Measurements from ENCODE around the gene B4GALT6. TPM values are rescaled to one million over a fixed set of nuclear protein-coding genes. Genes with fewer than 3 reads are reported as not detected.
A peak's percentile ranks its signal among the peaks of the same experiment; 100 is the strongest.

Gene B4GALT6
- total RNA-seq, 1 experiment from 2014 or later = 22.4 TPM

DNA sequence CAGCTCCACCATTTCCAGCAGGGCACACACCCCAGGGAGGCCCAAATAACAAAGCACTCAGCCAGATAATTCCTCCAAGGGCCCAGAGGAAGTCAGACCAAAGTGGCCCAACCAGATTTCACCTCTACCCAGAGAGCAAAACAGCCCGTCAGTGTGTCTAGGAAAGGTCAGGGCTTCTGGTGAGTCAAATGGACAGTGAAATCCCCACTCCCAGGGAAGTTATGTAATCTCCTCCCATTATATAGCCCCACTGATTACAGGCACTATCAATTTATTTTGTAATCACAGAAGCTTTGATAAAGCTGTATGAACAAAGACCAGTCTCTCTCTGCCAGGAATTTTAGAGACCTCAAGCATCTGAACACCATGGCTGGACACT is 4.0 kb downstream of the B4GALT6 start:
- ChIA-PET POLR2A (no interaction called here), CTCF (no interaction called here)
- Histone ChIP-seq H3K9me3 (no peaks in the 10 kb centered on the region), H3K4me3 (ENCODE audit: low read depth, low read length) (no peak overlapping the region), H3K27me3 (replicated peaks; ENCODE audit: control insufficient read depth, insufficient read depth, low read length) (no peaks in the 10 kb centered on the region), H3K36me3 (ENCODE audit: control insufficient read depth, insufficient read depth, low read length) (no peaks in the 10 kb centered on the region), H3K4me1 (peaks cover 32% of the 10 kb centered on the region)
- peaks cover 25% of the 10 kb centered on the region for H3K4me1 Mint-ChIP-seq (ENCODE audit: low read depth, unreplicated experiment)
- H3K9me3 Mint-ChIP-seq (ENCODE audit: unreplicated experiment) = no peaks in the 10 kb centered on the region
- DNase-seq = no peak
- no peak overlapping the region for H3K27ac Mint-ChIP-seq (ENCODE audit: unreplicated experiment)
- H3K36me3 Mint-ChIP-seq (ENCODE audit: insufficient read depth, unreplicated experiment) = peaks cover 6% of the 10 kb centered on the region
- no TSS peak for BruUV-seq (replicated peaks)
- H3K4me3 Mint-ChIP-seq (ENCODE audit: unreplicated experiment) = no peak overlapping the region
- intact Hi-C loops (cut with micrococcal nuclease; ENCODE audit: unreplicated experiment) = loop anchor here (5.0 kb wide), 1 partner anchor 68 kb away; no protein-coding TSS in a partner anchor
- TF ChIP-seq CTCF (IDR thresholded peaks at IDR 0.05; ENCODE audit: insufficient read depth in 1 of 2, low read depth in 1 of 2, low read length in 1 of 2, severe bottlenecking in 1 of 2, unreplicated experiment in 1 of 2) = no peak
- H3K27me3 Mint-ChIP-seq (ENCODE audit: insufficient read depth, unreplicated experiment) = no peaks in the 10 kb centered on the region

- CTCF ChIA-PET = no interaction called here
- no peak for DNase-seq
- Histone ChIP-seq H3K4me3 (ENCODE audit: low read depth, low read length) (no peak overlapping the region), H3K4me1 (peaks cover 37% of the 10 kb centered on the region), H3K27me3 (replicated peaks; ENCODE audit: control insufficient read depth, insufficient read depth, low read length) (no peaks in the 10 kb centered on the region), H3K36me3 (ENCODE audit: control insufficient read depth, insufficient read depth, low read length) (no peaks in the 10 kb centered on the region), H3K9me3 (no peaks in the 10 kb centered on the region)
- Mint-ChIP-seq H3K27me3 (ENCODE audit: insufficient read depth, unreplicated experiment) (no peaks in the 10 kb centered on the region), H3K27ac (ENCODE audit: unreplicated experiment) (peak overlapping the region; percentile 54), H3K4me1 (ENCODE audit: low read depth, unreplicated experiment) (peaks cover 25% of the 10 kb centered on the region), H3K4me3 (ENCODE audit: unreplicated experiment) (no peak overlapping the region), H3K9me3 (ENCODE audit: unreplicated experiment) (no peaks in the 10 kb centered on the region), H3K36me3 (ENCODE audit: insufficient read depth, unreplicated experiment) (peaks cover 6% of the 10 kb centered on the region)
- TF ChIP-seq CTCF (IDR thresholded peaks at IDR 0.05; ENCODE audit: insufficient read depth in 1 of 2, low read depth in 1 of 2, low read length in 1 of 2, severe bottlenecking in 1 of 2, unreplicated experiment in 1 of 2) = no peak
- intact Hi-C loops (cut with micrococcal nuclease; ENCODE audit: unreplicated experiment) = loop anchor here (5.0 kb wide), 1 partner anchor 68 kb away; no protein-coding TSS in a partner anchor
- BruUV-seq (replicated peaks) = no TSS peak
- POLR2A ChIA-PET = no interaction called here
Measured at GRCh38 chr18:31679791-31680432, 4.5 kb downstream of the B4GALT6 start.

DNA sequence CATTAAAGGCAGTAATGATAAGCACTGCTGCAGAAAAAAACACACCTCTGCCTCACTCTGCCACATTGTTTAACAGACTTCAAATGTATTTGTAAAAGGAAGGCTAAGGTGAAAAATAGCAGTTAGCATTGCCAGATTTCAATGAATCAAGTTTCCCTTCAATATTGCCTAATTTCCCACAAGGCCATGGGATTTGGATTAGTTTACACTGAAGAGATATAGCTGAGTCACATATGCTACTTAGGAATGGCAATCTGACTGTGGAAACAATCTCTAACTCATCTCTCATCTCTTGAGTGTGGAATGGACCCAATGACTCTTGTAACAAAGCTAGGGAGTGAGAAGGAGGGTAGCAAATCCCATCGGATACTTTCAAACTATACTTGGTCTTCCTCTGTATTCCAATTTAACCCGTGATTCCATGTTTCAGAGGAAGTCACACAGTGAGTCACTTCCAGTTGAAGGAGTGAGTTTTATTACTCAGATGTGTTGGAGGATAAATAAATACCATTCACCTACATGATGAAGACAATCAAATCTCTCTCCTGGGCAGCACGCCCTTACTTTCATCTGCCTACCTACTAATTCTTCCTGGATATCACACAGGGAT is 5.1 kb downstream of the B4GALT6 start:
- Mint-ChIP-seq H3K4me1 (ENCODE audit: low read depth, unreplicated experiment) (peaks cover 25% of the 10 kb centered on the region), H3K9me3 (ENCODE audit: unreplicated experiment) (no peaks in the 10 kb centered on the region), H3K27ac (ENCODE audit: unreplicated experiment) (peak overlapping the region; percentile 54), H3K36me3 (ENCODE audit: insufficient read depth, unreplicated experiment) (peaks cover 4% of the 10 kb centered on the region), H3K27me3 (ENCODE audit: insufficient read depth, unreplicated experiment) (no peaks in the 10 kb centered on the region), H3K4me3 (ENCODE audit: unreplicated experiment) (no peak overlapping the region)
- CTCF ChIA-PET = no interaction called here
- H3K27me3 ChIP-seq (replicated peaks; ENCODE audit: control insufficient read depth, insufficient read depth, low read length) = no peaks in the 10 kb centered on the region
- H3K4me1 ChIP-seq = peaks cover 38% of the 10 kb centered on the region
- H3K4me3 ChIP-seq (ENCODE audit: low read depth, low read length) = no peak overlapping the region
- TF ChIP-seq CTCF (IDR thresholded peaks at IDR 0.05; ENCODE audit: insufficient read depth in 1 of 2, low read depth in 1 of 2, low read length in 1 of 2, severe bottlenecking in 1 of 2, unreplicated experiment in 1 of 2) = no peak
- H3K36me3 ChIP-seq (ENCODE audit: control insufficient read depth, insufficient read depth, low read length) = no peaks in the 10 kb centered on the region
- no peak for DNase-seq
- POLR2A ChIA-PET = no interaction called here
- no TSS peak for BruUV-seq (replicated peaks)
- no peaks in the 10 kb centered on the region for H3K9me3 ChIP-seq
- intact Hi-C loops (cut with micrococcal nuclease; ENCODE audit: unreplicated experiment) = no loop called here

All from Caco-2 (cell line).